GM10248 (cell line): ENCODE results near the gene BCAR1.

ENCODE experiments used
- CTCF ChIA-PET: fragments of 300-600 bp; sonication (Branson Sonifier 250); formaldehyde crosslinking; extraction: SDS; loops from one replicate; lab custom pipeline; 2021; ENCODE audit warnings: antibody characterized with exemption; lab: Yijun Ruan, JAX
- POLR2A ChIA-PET: fragments of 350-650 bp; sonication (Branson Sonifier 250); formaldehyde crosslinking; extraction: SDS; loops from one replicate; lab custom pipeline; 2020; ENCODE audit warnings: antibody characterized with exemption; lab: Yijun Ruan, JAX
- DNase-seq: peaks from one replicate; pipeline ENCODE4 v3.0.0; 2012; ENCODE audit errors: extremely low spot score
- CTCF ChIP-seq: IDR thresholded peaks from 2 replicates; pipeline ENCODE4 v1.5.1; 2012; ENCODE audit warnings: mild to moderate bottlenecking, low read depth; ENCODE audit errors: extremely low read depth, missing control alignments, control extremely low read depth

BCAR1 gene

GRCh38 chr16:75179208-75179607 lies 72.2 kb downstream of the BCAR1 start:
- no peak for TF ChIP-seq CTCF
- DNase-seq = no peak
- ChIA-PET POLR2A (no interaction called here), CTCF (no interaction called here)
